ENCODE measurements around the gene APPL2. TPM values are rescaled to one million over a fixed set of nuclear protein-coding genes. Genes with fewer than 3 reads are reported as not detected.
A peak's percentile ranks its signal among the peaks of the same experiment; 100 is the strongest.

Gene APPL2
- total and polyA plus RNA-seq, 4 experiments from 2014 or later: 8.8 to 61.0 (median 35.6) TPM

DNA sequence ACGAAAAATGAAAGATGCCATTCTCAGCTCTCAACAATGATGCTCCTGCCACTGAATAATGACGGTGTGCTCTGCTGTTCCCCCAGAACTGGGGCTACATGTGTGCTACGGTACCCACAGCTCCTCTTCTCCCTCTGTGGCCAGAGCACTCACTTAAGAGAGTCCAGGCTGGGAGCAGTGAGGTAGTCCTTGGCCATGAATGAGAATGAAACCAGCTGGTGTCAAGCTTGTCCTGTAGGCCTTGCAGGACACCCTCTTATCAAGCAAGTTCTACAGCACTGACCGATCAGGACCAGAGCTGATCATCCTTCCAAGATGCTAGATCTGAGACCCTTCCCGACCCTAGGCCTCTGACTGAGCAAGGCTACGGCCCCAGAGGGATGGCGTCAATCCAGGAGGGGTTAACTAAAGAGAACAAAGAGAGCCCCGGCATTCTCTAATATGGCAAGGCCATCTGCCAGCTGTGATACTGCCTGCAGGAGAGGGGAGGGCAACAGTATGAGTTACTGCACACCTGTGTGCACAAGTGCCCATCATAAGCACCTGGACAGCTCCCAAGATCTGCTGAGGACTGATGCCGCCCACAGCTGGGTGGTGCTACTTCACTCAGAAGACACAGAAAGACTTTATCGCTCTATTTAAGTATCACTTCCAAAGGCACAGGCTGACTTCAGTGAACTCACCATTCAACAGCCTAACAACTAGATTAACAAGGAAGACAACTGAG lies 30.5 kb downstream of the APPL2 start:
- peak overlapping the region in 3 of 7 donors; percentile 36 to 71 (median 61) for H3K27ac Mint-ChIP-seq
- peaks cover 52 to 72% of the 10 kb centered on the region in 2 donors for H3K36me3 Mint-ChIP-seq
- CTCF ChIA-PET (ENCODE audit: partially characterized antibody): interaction anchor here (0.6 kb wide), 1 partner anchor 178 kb away, joined by 3 read pairs; no protein-coding TSS in a partner anchor
- intact Hi-C loops (cut with micrococcal nuclease): no loop called here
- no peak overlapping the region for H3K4me3 ChIP-seq (ENCODE audit: low read length in 2 of 2)
- peaks cover 43% of the 10 kb centered on the region for H3K36me3 ChIP-seq (ENCODE audit: insufficient read depth, low read length)
- H3K27me3 ChIP-seq (ENCODE audit: insufficient read depth, low read length): no peaks in the 10 kb centered on the region
- H3K4me1 Mint-ChIP-seq: no peaks in the 10 kb centered on the region
- no peaks in the 10 kb centered on the region for H3K9me3 ChIP-seq (ENCODE audit: control insufficient read depth in 1 of 2, low read length in 2 of 2)
- no peak for DNase-seq
- H3K4me3 Mint-ChIP-seq: no peak overlapping the region
- H3K9me3 Mint-ChIP-seq: no peaks in the 10 kb centered on the region
- no peak overlapping the region for H3K27ac ChIP-seq (ENCODE audit: low read depth, low read length)
- H3K4me1 ChIP-seq (ENCODE audit: insufficient read depth, low read length): no peaks in the 10 kb centered on the region
- no peaks in the 10 kb centered on the region for H3K27me3 Mint-ChIP-seq
- POLR2A ChIA-PET (ENCODE audit: partially characterized antibody): interaction anchor here (1.1 kb wide), 1 partner anchor 30 kb away, joined by 3 read pairs; the partner anchor contains the start of gene APPL2

DNA sequence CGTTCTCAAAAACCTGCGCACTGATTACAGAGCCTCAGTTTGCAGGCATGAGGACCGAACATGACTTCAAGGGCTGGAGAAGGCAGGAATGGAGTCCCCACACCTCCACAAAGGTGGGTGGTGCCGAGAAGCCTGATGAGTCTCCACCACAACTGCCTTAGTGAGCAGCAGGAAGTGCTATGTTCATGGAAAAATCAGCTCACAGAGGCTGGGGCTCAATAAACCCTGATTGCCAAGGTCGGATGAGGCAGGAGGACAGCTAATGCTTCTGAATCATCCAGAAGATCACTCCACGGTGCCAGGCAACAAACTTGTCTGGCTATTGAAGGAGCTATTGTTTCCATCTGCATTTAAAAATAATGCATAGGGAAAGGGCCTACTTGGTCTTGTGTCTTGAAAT lies 31.1 kb downstream of the APPL2 start:
- intact Hi-C loops (cut with micrococcal nuclease): no loop called here
- no peaks in the 10 kb centered on the region for H3K27me3 ChIP-seq (ENCODE audit: insufficient read depth, low read length)
- Mint-ChIP-seq H3K4me3 (no peak overlapping the region), H3K27ac (peak overlapping the region in 3 of 7 donors; percentile 3 to 60 (median 29)), H3K36me3 (peaks cover 48 to 70% of the 10 kb centered on the region in 2 donors), H3K27me3 (no peaks in the 10 kb centered on the region), H3K9me3 (no peaks in the 10 kb centered on the region), H3K4me1 (no peaks in the 10 kb centered on the region)
- H3K4me1 ChIP-seq (ENCODE audit: insufficient read depth, low read length): no peaks in the 10 kb centered on the region
- H3K9me3 ChIP-seq (ENCODE audit: control insufficient read depth in 1 of 2, low read length in 2 of 2): no peaks in the 10 kb centered on the region
- H3K27ac ChIP-seq (ENCODE audit: low read depth, low read length): no peak overlapping the region
- no peak for DNase-seq
- peaks cover 43% of the 10 kb centered on the region for H3K36me3 ChIP-seq (ENCODE audit: insufficient read depth, low read length)
- ChIA-PET POLR2A (ENCODE audit: partially characterized antibody) (no interaction called here), CTCF (ENCODE audit: partially characterized antibody) (no interaction called here)
- no peak overlapping the region for H3K4me3 ChIP-seq (ENCODE audit: low read length in 2 of 2)

DNA sequence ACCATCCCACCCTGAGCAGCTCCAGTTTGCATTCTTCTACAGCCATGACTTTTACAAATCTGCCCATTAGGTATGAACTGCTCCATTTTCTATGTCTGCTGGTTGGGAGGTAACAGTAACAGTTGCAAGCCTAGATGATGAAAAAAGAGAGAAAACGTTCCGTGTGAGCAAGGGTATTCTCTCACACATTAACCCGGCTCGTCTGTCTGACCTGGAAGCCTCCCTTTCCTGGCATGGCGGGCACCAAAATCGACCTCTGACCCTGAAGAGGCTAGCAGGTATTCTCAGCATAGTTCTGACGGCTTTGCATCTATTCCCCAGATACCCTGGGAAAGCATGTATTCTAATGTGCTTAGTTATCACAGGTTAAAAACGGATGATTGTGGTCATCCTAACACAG lies 31.8 kb downstream of the APPL2 start:
- Mint-ChIP-seq H3K9me3 (no peaks in the 10 kb centered on the region), H3K27me3 (no peaks in the 10 kb centered on the region), H3K4me1 (no peaks in the 10 kb centered on the region), H3K27ac (peak overlapping the region in 2 of 7 donors; percentile 12 to 15), H3K4me3 (no peak overlapping the region), H3K36me3 (peaks cover 47 to 71% of the 10 kb centered on the region in 2 donors)
- CTCF ChIA-PET (ENCODE audit: partially characterized antibody): no interaction called here
- H3K36me3 ChIP-seq (ENCODE audit: insufficient read depth, low read length): peaks cover 47% of the 10 kb centered on the region
- POLR2A ChIA-PET (ENCODE audit: partially characterized antibody): no interaction called here
- no peaks in the 10 kb centered on the region for H3K27me3 ChIP-seq (ENCODE audit: insufficient read depth, low read length)
- H3K27ac ChIP-seq (ENCODE audit: low read depth, low read length): no peak overlapping the region
- no peaks in the 10 kb centered on the region for H3K9me3 ChIP-seq (ENCODE audit: control insufficient read depth in 1 of 2, low read length in 2 of 2)
- no peak for DNase-seq
- no peak overlapping the region for H3K4me3 ChIP-seq (ENCODE audit: low read length in 2 of 2)
- H3K4me1 ChIP-seq (ENCODE audit: insufficient read depth, low read length): no peaks in the 10 kb centered on the region
- intact Hi-C loops (cut with micrococcal nuclease): no loop called here

DNA sequence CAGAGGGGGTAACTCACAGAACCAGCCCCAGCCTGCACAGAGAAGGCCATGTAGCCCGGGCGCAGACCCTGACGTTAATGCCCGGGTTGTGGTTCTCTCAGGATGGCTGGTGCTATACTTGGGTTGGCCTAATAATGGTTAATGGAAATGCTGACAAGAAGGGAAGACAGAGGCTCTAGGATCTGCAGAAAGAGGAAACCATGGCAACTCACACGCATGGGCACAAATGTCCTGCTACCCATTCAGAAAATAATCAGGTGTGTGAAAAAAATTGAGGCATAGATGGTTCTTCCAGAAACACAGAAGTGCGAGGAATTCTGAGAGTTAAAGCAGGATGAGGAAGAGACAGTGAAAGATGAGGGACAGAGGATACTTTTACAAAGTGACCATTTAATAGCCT lies 33.8 kb downstream of the APPL2 start:
- DNase-seq: no peak
- Mint-ChIP-seq H3K27me3 (no peaks in the 10 kb centered on the region), H3K9me3 (no peaks in the 10 kb centered on the region), H3K27ac (peak overlapping the region in 3 of 7 donors; percentile 18 to 29 (median 27)), H3K36me3 (peaks cover 41 to 70% of the 10 kb centered on the region in 2 donors), H3K4me1 (no peaks in the 10 kb centered on the region), H3K4me3 (no peak overlapping the region)
- Histone ChIP-seq H3K36me3 (ENCODE audit: insufficient read depth, low read length) (peaks cover 47% of the 10 kb centered on the region), H3K9me3 (ENCODE audit: control insufficient read depth in 1 of 2, low read length in 2 of 2) (no peaks in the 10 kb centered on the region), H3K27me3 (ENCODE audit: insufficient read depth, low read length) (no peaks in the 10 kb centered on the region), H3K27ac (ENCODE audit: low read depth, low read length) (no peak overlapping the region), H3K4me3 (ENCODE audit: low read length in 2 of 2) (no peak overlapping the region), H3K4me1 (ENCODE audit: insufficient read depth, low read length) (no peaks in the 10 kb centered on the region)
- POLR2A ChIA-PET (ENCODE audit: partially characterized antibody): no interaction called here
- CTCF ChIA-PET (ENCODE audit: partially characterized antibody): no interaction called here
- intact Hi-C loops (cut with micrococcal nuclease): no loop called here

DNA sequence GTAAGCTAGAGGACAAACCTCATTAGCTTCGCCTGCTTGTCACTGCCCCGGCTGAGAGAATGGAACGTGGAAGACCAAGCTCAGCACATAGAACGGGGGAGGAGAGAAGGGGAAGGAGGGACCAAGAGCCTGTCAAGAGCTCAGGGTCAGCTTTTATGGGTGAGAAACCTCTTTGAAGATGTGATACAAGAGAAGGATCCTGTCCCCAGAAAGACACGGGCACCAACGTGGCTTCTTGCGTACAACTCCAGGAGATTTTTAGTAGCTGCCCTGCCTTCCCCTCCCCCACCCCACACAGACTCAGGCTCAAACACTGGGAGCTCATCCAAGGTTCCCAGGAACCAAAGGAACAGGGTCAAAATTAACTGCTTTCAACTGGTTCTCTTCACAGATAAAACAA lies 34.7 kb downstream of the APPL2 start:
- no peak for DNase-seq
- ChIA-PET POLR2A (ENCODE audit: partially characterized antibody) (no interaction called here), CTCF (ENCODE audit: partially characterized antibody) (no interaction called here)
- no peaks in the 10 kb centered on the region for H3K4me1 Mint-ChIP-seq
- no peak overlapping the region for H3K4me3 Mint-ChIP-seq
- intact Hi-C loops (cut with micrococcal nuclease): no loop called here
- H3K4me3 ChIP-seq (ENCODE audit: low read length in 2 of 2): no peak overlapping the region
- no peak overlapping the region for H3K27ac ChIP-seq (ENCODE audit: low read depth, low read length)
- H3K27ac Mint-ChIP-seq: peak overlapping the region in 2 of 7 donors; percentile 36 to 48
- no peaks in the 10 kb centered on the region for H3K9me3 Mint-ChIP-seq
- no peaks in the 10 kb centered on the region for H3K4me1 ChIP-seq (ENCODE audit: insufficient read depth, low read length)
- no peaks in the 10 kb centered on the region for H3K27me3 Mint-ChIP-seq
- H3K27me3 ChIP-seq (ENCODE audit: insufficient read depth, low read length): no peaks in the 10 kb centered on the region
- H3K9me3 ChIP-seq (ENCODE audit: control insufficient read depth in 1 of 2, low read length in 2 of 2): no peaks in the 10 kb centered on the region
- H3K36me3 ChIP-seq (ENCODE audit: insufficient read depth, low read length): peaks cover 42% of the 10 kb centered on the region
- H3K36me3 Mint-ChIP-seq: peaks cover 33 to 65% of the 10 kb centered on the region in 2 donors

DNA sequence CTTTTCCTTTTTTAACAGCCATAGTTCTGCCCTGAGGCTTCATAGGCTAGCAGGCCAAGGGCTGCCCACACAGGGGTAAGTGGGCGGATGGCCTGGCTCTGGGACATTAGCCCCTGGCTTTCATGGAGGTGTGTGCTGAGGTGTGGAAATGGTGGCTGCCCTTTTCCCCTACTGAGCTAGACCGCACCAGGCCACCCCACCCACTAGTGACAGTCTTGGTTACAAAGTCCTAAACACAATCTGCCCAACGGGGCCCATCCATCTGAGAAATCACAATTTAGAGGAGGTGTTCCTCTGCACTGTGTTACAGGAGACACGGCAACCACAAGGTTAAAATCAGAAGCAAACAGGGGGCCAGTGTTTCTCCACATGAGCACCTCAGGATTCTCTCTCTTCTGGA lies 35.6 kb downstream of the APPL2 start:
- Mint-ChIP-seq H3K4me3 (no peak overlapping the region), H3K9me3 (no peaks in the 10 kb centered on the region), H3K4me1 (no peaks in the 10 kb centered on the region), H3K27ac (no peak overlapping the region), H3K27me3 (no peaks in the 10 kb centered on the region), H3K36me3 (peaks cover 28 to 60% of the 10 kb centered on the region in 2 donors)
- ChIA-PET POLR2A (ENCODE audit: partially characterized antibody) (no interaction called here), CTCF (ENCODE audit: partially characterized antibody) (no interaction called here)
- Histone ChIP-seq H3K4me1 (ENCODE audit: insufficient read depth, low read length) (no peaks in the 10 kb centered on the region), H3K9me3 (ENCODE audit: control insufficient read depth in 1 of 2, low read length in 2 of 2) (no peaks in the 10 kb centered on the region), H3K4me3 (ENCODE audit: low read length in 2 of 2) (no peak overlapping the region), H3K27ac (ENCODE audit: low read depth, low read length) (no peak overlapping the region), H3K36me3 (ENCODE audit: insufficient read depth, low read length) (peaks cover 35% of the 10 kb centered on the region), H3K27me3 (ENCODE audit: insufficient read depth, low read length) (no peaks in the 10 kb centered on the region)
- no peak for DNase-seq
- intact Hi-C loops (cut with micrococcal nuclease): no loop called here

DNA sequence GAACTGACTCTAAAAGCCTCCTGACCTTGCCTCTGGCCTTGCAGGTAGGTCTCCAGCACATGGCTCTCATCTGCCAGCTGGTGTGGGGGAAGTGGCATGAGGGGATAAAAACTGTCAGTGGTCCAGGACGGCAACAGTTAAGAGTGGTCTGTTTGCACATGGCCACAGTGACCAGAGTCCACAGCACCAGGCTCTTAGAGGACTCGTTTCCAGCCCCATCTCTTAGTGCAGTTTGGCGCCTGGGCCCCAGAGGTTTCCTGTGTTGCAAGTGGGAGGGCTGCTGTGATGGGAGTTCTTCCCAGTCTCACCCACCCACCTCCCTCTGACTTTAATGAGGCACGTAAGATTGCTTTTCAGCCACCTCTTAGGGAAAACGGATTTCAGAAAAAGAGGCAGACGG lies 37.0 kb downstream of the APPL2 start:
- Mint-ChIP-seq H3K4me3 (no peak overlapping the region), H3K27me3 (no peaks in the 10 kb centered on the region), H3K9me3 (no peaks in the 10 kb centered on the region), H3K4me1 (no peaks in the 10 kb centered on the region), H3K27ac (peak overlapping the region in 2 of 7 donors; percentile 12 to 52), H3K36me3 (peaks cover 27 to 58% of the 10 kb centered on the region in 2 donors)
- no peak overlapping the region for H3K27ac ChIP-seq (ENCODE audit: low read depth, low read length)
- ChIA-PET POLR2A (ENCODE audit: partially characterized antibody) (no interaction called here), CTCF (ENCODE audit: partially characterized antibody) (no interaction called here)
- H3K27me3 ChIP-seq (ENCODE audit: insufficient read depth, low read length): no peaks in the 10 kb centered on the region
- H3K9me3 ChIP-seq (ENCODE audit: control insufficient read depth in 1 of 2, low read length in 2 of 2): no peaks in the 10 kb centered on the region
- H3K36me3 ChIP-seq (ENCODE audit: insufficient read depth, low read length): peaks cover 27% of the 10 kb centered on the region
- H3K4me1 ChIP-seq (ENCODE audit: insufficient read depth, low read length): no peaks in the 10 kb centered on the region
- H3K4me3 ChIP-seq (ENCODE audit: low read length in 2 of 2): no peak overlapping the region
- intact Hi-C loops (cut with micrococcal nuclease): no loop called here
- no peak for DNase-seq
